Parathyroid adenoma (tissue), 2 donors: ENCODE measurements around the gene TRIL.

ENCODE experiments used
- H2AFZ ChIP-seq: fragments of 300-600 bp; sonication (generic); one replicate; pipeline ENCODE4 v1.7.0; 2017; ENCODE audit warnings: antibody characterized with exemption, mild to moderate bottlenecking
- H3K27ac ChIP-seq: fragments of 300-600 bp; sonication (generic); one replicate; pipeline ENCODE4 v1.7.0; 2017
- H3K27me3 ChIP-seq: fragments of 300-600 bp; sonication (generic); one replicate; pipeline ENCODE4 v1.7.0; 2017; ENCODE audit warnings: low read length; ENCODE audit not compliant: control insufficient read depth, insufficient read depth
- H3K36me3 ChIP-seq: fragments of 300-600 bp; sonication (generic); one replicate; pipeline ENCODE4 v1.7.0; 2017; ENCODE audit warnings: low read length; ENCODE audit not compliant: control insufficient read depth, insufficient read depth
- H3K4me1 ChIP-seq: fragments of 300-600 bp; sonication (generic); one replicate; pipeline ENCODE4 v1.7.0; 2017; ENCODE audit warnings: control low read depth
- H3K4me2 ChIP-seq: fragments of 300-600 bp; sonication (generic); one replicate; pipeline ENCODE4 v1.7.0; 2017; ENCODE audit warnings: low read length
- H3K4me3 ChIP-seq: fragments of 300-600 bp; sonication (generic); one replicate; pipeline ENCODE4 v1.7.0; 2017; ENCODE audit warnings: low read depth, low read length
- H3K79me2 ChIP-seq: fragments of 300-600 bp; sonication (generic); one replicate; pipeline ENCODE4 v1.7.0; 2017; ENCODE audit warnings: control low read depth
- H3K9ac ChIP-seq: fragments of 300-600 bp; sonication (generic); one replicate; pipeline ENCODE4 v1.7.0; 2017; ENCODE audit warnings: mild to moderate bottlenecking
- H3K9me3 ChIP-seq: fragments of 300-600 bp; sonication (generic); one replicate; pipeline ENCODE4 v1.7.0; 2017; ENCODE audit warnings: low read length; ENCODE audit not compliant: control insufficient read depth
- CTCF ChIP-seq: fragments of 300-600 bp; sonication (generic); IDR thresholded peaks from one replicate; pipeline ENCODE4 v1.7.0; 2017; ENCODE audit warnings: antibody characterized with exemption, mild to moderate bottlenecking
- donor health status: primary hyperparathyroidism.

Gene TRIL

GRCh38 chr7:28986028-28986764 is 28.1 kb upstream of the TRIL start:
- no peak overlapping the region for H3K27ac ChIP-seq
- H3K4me3 ChIP-seq = no peak overlapping the region
- H3K27me3 ChIP-seq = no peaks in the 10 kb centered on the region
- H3K79me2 ChIP-seq = no peaks in the 10 kb centered on the region
- H2AFZ ChIP-seq = no peak overlapping the region
- no peak overlapping the region for H3K4me2 ChIP-seq
- no peak overlapping the region for H3K9ac ChIP-seq
- H3K9me3 ChIP-seq = no peaks in the 10 kb centered on the region
- TF ChIP-seq CTCF = no peak
- no peaks in the 10 kb centered on the region for H3K36me3 ChIP-seq
- H3K4me1 ChIP-seq = no peaks in the 10 kb centered on the region

GRCh38 chr7:28984631-28985030 is 26.5 kb upstream of the TRIL start:
- H3K27ac ChIP-seq = no peak overlapping the region
- no peak overlapping the region for H3K4me3 ChIP-seq
- H3K9me3 ChIP-seq = no peaks in the 10 kb centered on the region
- no peak for TF ChIP-seq CTCF
- H3K9ac ChIP-seq = no peak overlapping the region
- no peaks in the 10 kb centered on the region for H3K36me3 ChIP-seq
- H3K4me1 ChIP-seq = no peaks in the 10 kb centered on the region
- no peak overlapping the region for H2AFZ ChIP-seq
- no peaks in the 10 kb centered on the region for H3K79me2 ChIP-seq
- H3K27me3 ChIP-seq = no peaks in the 10 kb centered on the region
- H3K4me2 ChIP-seq = no peak overlapping the region

GRCh38 chr7:28984217-28984616 is 26.1 kb upstream of the TRIL start:
- Histone ChIP-seq H3K4me1 (no peaks in the 10 kb centered on the region), H3K4me2 (no peak overlapping the region), H3K4me3 (no peak overlapping the region), H2AFZ (no peak overlapping the region), H3K27me3 (no peaks in the 10 kb centered on the region), H3K36me3 (no peaks in the 10 kb centered on the region), H3K27ac (no peak overlapping the region), H3K79me2 (no peaks in the 10 kb centered on the region), H3K9me3 (no peaks in the 10 kb centered on the region), H3K9ac (no peak overlapping the region)
- no peak for TF ChIP-seq CTCF

- Histone ChIP-seq H3K27ac (no peak overlapping the region), H3K9ac (no peak overlapping the region), H3K79me2 (no peaks in the 10 kb centered on the region), H3K4me2 (no peak overlapping the region), H2AFZ (no peak overlapping the region), H3K9me3 (no peaks in the 10 kb centered on the region), H3K36me3 (no peaks in the 10 kb centered on the region), H3K4me1 (no peaks in the 10 kb centered on the region), H3K4me3 (no peak overlapping the region), H3K27me3 (no peaks in the 10 kb centered on the region)
- TF ChIP-seq CTCF = no peak
Observed at GRCh38 chr7:28983396-28984190, 25.5 kb upstream of the TRIL start.
